Measurements from ENCODE around the gene INPP4B.

INPP4B gene

GRCh38 chr4:142379277-142380051, 466.6 kb downstream of the INPP4B start:
- Mint-ChIP-seq H3K4me3 (no peak overlapping the region), H3K9me3 (no peaks in the 10 kb centered on the region), H3K36me3 (no peaks in the 10 kb centered on the region), H3K27me3 (no peaks in the 10 kb centered on the region), H3K4me1 (no peaks in the 10 kb centered on the region), H3K27ac (no peak overlapping the region)
- no peak for ATAC-seq (replicated peaks)
- DNase-seq, result no peak

GRCh38 chr4:142378179-142378578, 467.9 kb downstream of the INPP4B start:
- no peak for ATAC-seq (replicated peaks)

GRCh38 chr4:142377342-142378091, 468.6 kb downstream of the INPP4B start:
- Mint-ChIP-seq H3K4me1 (no peaks in the 10 kb centered on the region), H3K9me3 (no peaks in the 10 kb centered on the region), H3K36me3 (no peaks in the 10 kb centered on the region), H3K27me3 (no peaks in the 10 kb centered on the region), H3K4me3 (no peak overlapping the region), H3K27ac (no peak overlapping the region)
- ATAC-seq (replicated peaks) (no peak), DNase-seq (no peak)

More at GRCh38 chr4:142378179-142378578, 467.9 kb downstream of the INPP4B start:
- no peaks in the 10 kb centered on the region for H3K9me3 Mint-ChIP-seq
- H3K27ac Mint-ChIP-seq, result no peak overlapping the region
- H3K36me3 Mint-ChIP-seq, result no peaks in the 10 kb centered on the region
- no peak for DNase-seq
- no peaks in the 10 kb centered on the region for H3K4me1 Mint-ChIP-seq
- no peaks in the 10 kb centered on the region for H3K27me3 Mint-ChIP-seq
- no peak overlapping the region for H3K4me3 Mint-ChIP-seq

GRCh38 chr4:142376204-142376603, 469.9 kb downstream of the INPP4B start:
- no peak overlapping the region for H3K27ac Mint-ChIP-seq

GRCh38 chr4:142373610-142374009, 472.5 kb downstream of the INPP4B start:
- DNase-seq (no peak), ATAC-seq (replicated peaks) (no peak)
- Mint-ChIP-seq H3K4me3 (no peak overlapping the region), H3K27ac (no peak overlapping the region), H3K4me1 (no peaks in the 10 kb centered on the region), H3K36me3 (no peaks in the 10 kb centered on the region), H3K9me3 (peaks cover 0 to 3% of the 10 kb centered on the region in 2 donors), H3K27me3 (no peaks in the 10 kb centered on the region)

More at GRCh38 chr4:142376204-142376603, 469.9 kb downstream of the INPP4B start:
- no peaks in the 10 kb centered on the region for H3K36me3 Mint-ChIP-seq
- H3K4me1 Mint-ChIP-seq, result no peaks in the 10 kb centered on the region
- no peak for ATAC-seq (replicated peaks)
- no peaks in the 10 kb centered on the region for H3K27me3 Mint-ChIP-seq
- no peak for DNase-seq
- H3K9me3 Mint-ChIP-seq, result no peaks in the 10 kb centered on the region
- no peak overlapping the region for H3K4me3 Mint-ChIP-seq

- DNase-seq (no peak), ATAC-seq (replicated peaks) (no peak)
- H3K36me3 Mint-ChIP-seq, result no peaks in the 10 kb centered on the region
- peaks cover 0 to 3% of the 10 kb centered on the region in 2 donors for H3K9me3 Mint-ChIP-seq
- H3K27me3 Mint-ChIP-seq, result no peaks in the 10 kb centered on the region
- H3K4me1 Mint-ChIP-seq, result no peaks in the 10 kb centered on the region
- no peak overlapping the region for H3K4me3 Mint-ChIP-seq
- no peak overlapping the region for H3K27ac Mint-ChIP-seq
These were observed 473.4 kb downstream of the INPP4B start for GRCh38 chr4:142372530-142373260.

GRCh38 chr4:142369141-142369540, 477.0 kb downstream of the INPP4B start:
- Mint-ChIP-seq H3K27me3 (no peaks in the 10 kb centered on the region), H3K36me3 (no peaks in the 10 kb centered on the region), H3K9me3 (peaks cover 0 to 3% of the 10 kb centered on the region in 2 donors), H3K4me3 (no peak overlapping the region), H3K27ac (no peak overlapping the region), H3K4me1 (no peaks in the 10 kb centered on the region)
- ATAC-seq (replicated peaks) (no peak), DNase-seq (no peak)

- Mint-ChIP-seq H3K27me3 (no peaks in the 10 kb centered on the region), H3K4me3 (no peak overlapping the region)
- DNase-seq, result no peak
These were observed 478.5 kb downstream of the INPP4B start for GRCh38 chr4:142367418-142368180.

GRCh38 chr4:142366769-142367181, 479.3 kb downstream of the INPP4B start:
- H3K9me3 Mint-ChIP-seq, result peaks cover 0 to 6% of the 10 kb centered on the region in 2 donors
- peaks cover 0 to 3% of the 10 kb centered on the region in 2 donors for H3K27me3 Mint-ChIP-seq
- no peak for DNase-seq
- H3K27ac Mint-ChIP-seq, result no peak overlapping the region
- no peak for ATAC-seq (replicated peaks)
- H3K4me1 Mint-ChIP-seq, result no peaks in the 10 kb centered on the region
- no peak overlapping the region for H3K4me3 Mint-ChIP-seq
- H3K36me3 Mint-ChIP-seq, result no peaks in the 10 kb centered on the region

More at GRCh38 chr4:142367418-142368180, 478.5 kb downstream of the INPP4B start:
- Mint-ChIP-seq H3K9me3 (peaks cover 0 to 3% of the 10 kb centered on the region in 2 donors), H3K27ac (no peak overlapping the region), H3K36me3 (no peaks in the 10 kb centered on the region), H3K4me1 (no peaks in the 10 kb centered on the region)
- ATAC-seq (replicated peaks), result no peak

GRCh38 chr4:142365391-142365790, 480.7 kb downstream of the INPP4B start:
- Mint-ChIP-seq H3K4me3 (no peak overlapping the region), H3K27me3 (peaks cover 0 to 4% of the 10 kb centered on the region in 2 donors), H3K36me3 (no peaks in the 10 kb centered on the region), H3K9me3 (peaks cover 0 to 4% of the 10 kb centered on the region in 2 donors), H3K4me1 (no peaks in the 10 kb centered on the region), H3K27ac (no peak overlapping the region)
- DNase-seq (no peak), ATAC-seq (replicated peaks) (no peak)

- H3K36me3 Mint-ChIP-seq, result no peaks in the 10 kb centered on the region
- no peak overlapping the region for H3K4me3 Mint-ChIP-seq
- no peak for ATAC-seq (replicated peaks)
These were observed 482.4 kb downstream of the INPP4B start for GRCh38 chr4:142363686-142364085.

GRCh38 chr4:142361981-142362380, 484.1 kb downstream of the INPP4B start:
- H3K4me3 Mint-ChIP-seq, result no peak overlapping the region
- ATAC-seq (replicated peaks), result no peak
- H3K4me1 Mint-ChIP-seq, result no peaks in the 10 kb centered on the region
- H3K27me3 Mint-ChIP-seq, result peaks cover 0 to 4% of the 10 kb centered on the region in 2 donors
- no peaks in the 10 kb centered on the region for H3K36me3 Mint-ChIP-seq
- DNase-seq, result no peak
- H3K9me3 Mint-ChIP-seq, result peaks cover 0 to 3% of the 10 kb centered on the region in 2 donors
- H3K27ac Mint-ChIP-seq, result no peak overlapping the region

More at GRCh38 chr4:142363686-142364085, 482.4 kb downstream of the INPP4B start:
- H3K4me1 Mint-ChIP-seq, result no peaks in the 10 kb centered on the region
- DNase-seq, result no peak
- peaks cover 0 to 4% of the 10 kb centered on the region in 2 donors for H3K27me3 Mint-ChIP-seq
- H3K27ac Mint-ChIP-seq, result no peak overlapping the region
- H3K9me3 Mint-ChIP-seq, result peaks cover 0 to 3% of the 10 kb centered on the region in 2 donors

- no peaks in the 10 kb centered on the region for H3K36me3 Mint-ChIP-seq
These were observed 485.4 kb downstream of the INPP4B start for GRCh38 chr4:142360657-142361056.

More at GRCh38 chr4:142360657-142361056, 485.4 kb downstream of the INPP4B start:
- H3K4me3 Mint-ChIP-seq, result no peak overlapping the region
- H3K27ac Mint-ChIP-seq, result no peak overlapping the region
- H3K4me1 Mint-ChIP-seq, result no peaks in the 10 kb centered on the region
- DNase-seq (no peak), ATAC-seq (replicated peaks) (no peak)
- H3K9me3 Mint-ChIP-seq, result peaks cover 0 to 3% of the 10 kb centered on the region in 2 donors
- H3K27me3 Mint-ChIP-seq, result peaks cover 0 to 4% of the 10 kb centered on the region in 2 donors
